PC-9 (cell line): Measurements from ENCODE around the gene PBX1.

Experiments
- EZH2 ChIP-seq: fragments of 200-600 bp; sonication (generic); IDR thresholded peaks from 2 replicates; pipeline ENCODE4 v1.8.0; 2017; ENCODE audit warnings: antibody characterized with exemption, low read depth
- TF ChIP-seq, protein P1 (sequence below): fragments of 200-600 bp; sonication (generic); conservative IDR thresholded peaks from 2 replicates; pipeline ENCODE4 v1.6.1; 2017; ENCODE audit warnings: mixed run types, antibody characterized with exemption, mild to moderate bottlenecking, moderate library complexity

DNA sequence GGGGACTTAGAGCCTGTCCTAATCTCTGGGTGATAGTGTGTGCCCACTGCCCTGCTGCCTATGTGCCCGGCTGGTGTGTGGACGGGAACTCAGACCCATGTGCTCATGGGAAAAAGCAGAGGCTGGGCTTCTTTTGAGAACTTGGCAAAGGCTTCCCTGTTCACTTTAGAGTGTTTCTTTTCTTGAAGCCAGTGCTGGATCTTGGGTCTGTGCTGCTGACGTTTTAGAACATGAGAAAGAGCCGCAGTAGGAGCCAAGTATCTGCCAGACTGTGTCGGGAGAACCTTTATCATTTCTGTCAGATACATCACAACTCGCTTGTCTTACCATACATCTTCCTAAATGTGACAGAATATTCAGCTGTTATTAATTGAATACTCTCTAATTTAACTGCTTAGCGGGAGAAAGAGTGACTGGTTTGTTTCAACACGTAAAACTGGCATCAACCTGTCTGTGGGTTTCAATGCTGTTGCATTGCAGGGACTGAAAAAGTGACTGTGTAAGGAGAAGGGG lies 195.2 kb downstream of the PBX1 start:
- TF ChIP-seq, protein P1, sequence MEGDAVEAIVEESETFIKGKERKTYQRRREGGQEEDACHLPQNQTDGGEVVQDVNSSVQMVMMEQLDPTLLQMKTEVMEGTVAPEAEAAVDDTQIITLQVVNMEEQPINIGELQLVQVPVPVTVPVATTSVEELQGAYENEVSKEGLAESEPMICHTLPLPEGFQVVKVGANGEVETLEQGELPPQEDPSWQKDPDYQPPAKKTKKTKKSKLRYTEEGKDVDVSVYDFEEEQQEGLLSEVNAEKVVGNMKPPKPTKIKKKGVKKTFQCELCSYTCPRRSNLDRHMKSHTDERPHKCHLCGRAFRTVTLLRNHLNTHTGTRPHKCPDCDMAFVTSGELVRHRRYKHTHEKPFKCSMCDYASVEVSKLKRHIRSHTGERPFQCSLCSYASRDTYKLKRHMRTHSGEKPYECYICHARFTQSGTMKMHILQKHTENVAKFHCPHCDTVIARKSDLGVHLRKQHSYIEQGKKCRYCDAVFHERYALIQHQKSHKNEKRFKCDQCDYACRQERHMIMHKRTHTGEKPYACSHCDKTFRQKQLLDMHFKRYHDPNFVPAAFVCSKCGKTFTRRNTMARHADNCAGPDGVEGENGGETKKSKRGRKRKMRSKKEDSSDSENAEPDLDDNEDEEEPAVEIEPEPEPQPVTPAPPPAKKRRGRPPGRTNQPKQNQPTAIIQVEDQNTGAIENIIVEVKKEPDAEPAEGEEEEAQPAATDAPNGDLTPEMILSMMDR, result no peak
- no peak for TF ChIP-seq EZH2
